Stimulated activated CD8-positive, alpha-beta memory T cell treated with anti-CD3 and anti-CD28 coated beads, Interleukin-15, amount 100 ng/mL, for 24 hours (primary cell): ENCODE results near the gene KISS1R.
A peak's percentile ranks its signal among the peaks of the same experiment; 100 is the strongest.
"Not testable (repeated sequence)": the region's sequence is repeated elsewhere in the genome, so short reads cannot be mapped to it uniquely, and the experiment has no call there.

ENCODE experiments used
- DNase-seq: peaks from one replicate; pipeline ENCODE4 v3.0.0-alpha.2; 2020; ENCODE audit warnings: low read depth

KISS1R gene

DNA sequence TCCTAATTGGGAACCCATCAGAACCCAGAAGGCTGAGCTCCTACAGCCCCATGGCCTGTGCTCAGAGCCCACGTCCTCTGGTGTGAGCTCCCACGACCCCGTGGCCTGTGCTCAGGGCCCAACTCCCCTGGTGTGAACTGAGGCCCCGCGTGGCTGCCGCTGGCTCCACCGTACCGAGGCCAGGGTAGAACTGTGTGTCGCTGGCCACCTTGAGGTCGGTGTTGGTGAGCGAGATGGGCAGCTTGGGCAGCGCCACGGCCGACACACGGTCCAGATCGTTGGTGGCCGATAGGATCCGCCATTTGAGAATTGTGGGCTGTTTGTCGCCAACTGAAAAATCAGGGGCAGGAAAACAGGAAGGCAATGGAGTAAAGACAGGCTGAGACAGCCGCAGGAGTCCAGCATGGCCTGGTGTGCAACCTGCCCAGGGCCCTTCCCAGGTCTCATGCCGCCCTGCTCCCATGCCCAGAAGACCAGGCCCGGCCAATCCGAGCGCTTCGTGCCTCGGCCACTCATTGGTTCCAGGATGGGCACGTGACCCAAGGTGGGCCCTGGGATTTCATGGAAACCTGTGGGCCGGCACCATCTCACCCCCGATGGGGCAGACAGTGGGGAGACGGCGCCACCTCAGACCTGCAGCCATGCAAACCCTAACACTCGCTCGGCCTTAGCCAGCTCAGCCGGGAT is 35.6 kb upstream of the KISS1R start:
- DNase-seq: no peak

GRCh38 chr19:882871-883497 is 34.1 kb upstream of the KISS1R start:
- no peak for DNase-seq

- DNase-seq: no peak
These were observed 33.4 kb upstream of the KISS1R start for GRCh38 chr19:883661-884211.

DNA sequence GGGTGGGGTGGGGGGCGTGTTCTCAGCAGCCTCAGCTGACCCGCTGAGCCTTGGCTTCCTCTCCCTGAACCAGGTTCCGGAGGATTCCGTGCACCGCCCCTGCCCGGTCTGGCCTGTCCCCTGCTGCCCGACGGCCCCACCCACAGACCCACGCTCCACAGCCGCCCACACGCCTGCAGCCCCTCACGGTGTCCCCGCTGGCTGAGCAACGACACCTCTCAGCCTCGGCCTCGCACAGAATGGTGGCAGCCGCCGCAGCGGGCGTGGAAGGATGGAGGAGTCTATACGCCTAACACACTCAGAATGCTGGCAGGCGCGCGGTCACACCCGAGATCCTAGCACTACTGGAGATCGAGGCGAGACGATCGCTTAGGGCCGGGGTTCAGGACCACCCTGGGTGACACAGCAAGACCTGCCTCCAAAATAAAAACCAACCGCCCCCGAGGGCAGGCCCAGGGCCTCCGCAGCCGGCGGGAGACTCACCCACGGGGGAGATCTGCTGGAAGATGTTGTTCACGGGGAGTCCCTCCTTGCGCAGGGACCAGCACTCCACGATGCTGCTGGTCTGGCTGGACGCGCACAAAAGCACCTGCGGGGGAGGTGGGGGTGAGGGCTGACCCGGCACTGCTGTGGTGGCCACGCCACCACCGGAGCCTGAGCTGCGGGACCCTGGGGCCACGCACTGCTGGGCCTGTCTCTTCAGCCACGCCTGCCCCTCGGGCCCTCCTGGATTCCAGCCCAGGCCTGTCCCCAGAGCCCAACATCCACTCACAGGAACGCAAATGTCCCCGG is 32.5 kb upstream of the KISS1R start:
- DNase-seq: no peak

GRCh38 chr19:885536-886224 is 31.5 kb upstream of the KISS1R start:
- no peak for DNase-seq

DNA sequence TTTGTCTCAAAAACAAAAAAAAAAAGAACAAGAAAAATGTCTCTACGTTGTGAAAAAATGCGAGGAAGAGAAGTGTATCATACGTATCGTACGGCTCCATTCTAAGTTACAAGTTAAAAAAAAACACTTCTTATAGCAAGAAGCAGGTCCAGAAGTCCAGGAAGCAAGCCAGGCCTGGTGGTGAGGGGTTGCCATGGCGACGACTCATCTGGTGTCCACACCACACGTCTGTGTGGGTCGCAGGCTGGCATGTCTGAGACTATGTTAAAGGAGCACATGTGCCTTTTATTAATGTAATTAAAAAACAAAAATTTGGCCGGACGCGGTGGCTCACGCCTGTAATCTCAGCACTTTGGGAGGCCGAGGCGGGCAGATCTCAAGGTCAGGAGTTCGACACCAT is 30.1 kb upstream of the KISS1R start:
- no peak for DNase-seq

GRCh38 chr19:887599-887998 is 29.5 kb upstream of the KISS1R start:
- DNase-seq: no peak

GRCh38 chr19:888581-889385 is 28.4 kb upstream of the KISS1R start:
- no peak for DNase-seq

- no peak for DNase-seq
These were observed 27.4 kb upstream of the KISS1R start for GRCh38 chr19:889662-890295.

DNA sequence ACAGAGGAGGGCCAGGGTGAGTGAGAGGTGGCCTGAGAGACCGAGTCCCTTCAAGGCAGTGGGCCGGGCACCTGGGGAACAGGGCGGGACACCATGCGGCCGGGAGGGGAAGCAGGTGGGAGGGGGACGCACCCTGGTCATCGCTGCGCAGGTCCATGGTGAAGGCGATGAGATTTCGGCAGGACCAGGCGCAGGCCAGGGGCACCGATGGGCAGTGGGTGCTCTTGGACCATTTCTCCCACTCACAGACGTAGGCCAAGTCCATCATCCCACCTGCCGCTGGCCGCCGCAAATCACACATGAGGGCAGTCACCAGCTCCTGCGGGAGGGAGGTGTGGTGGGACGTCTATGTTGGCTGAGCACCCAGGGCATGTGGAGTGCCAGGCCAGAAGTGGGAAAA is 26.3 kb upstream of the KISS1R start:
- no peak for DNase-seq

GRCh38 chr19:891421-892200 is 25.5 kb upstream of the KISS1R start:
- DNase-seq: not testable (repeated sequence)

DNA sequence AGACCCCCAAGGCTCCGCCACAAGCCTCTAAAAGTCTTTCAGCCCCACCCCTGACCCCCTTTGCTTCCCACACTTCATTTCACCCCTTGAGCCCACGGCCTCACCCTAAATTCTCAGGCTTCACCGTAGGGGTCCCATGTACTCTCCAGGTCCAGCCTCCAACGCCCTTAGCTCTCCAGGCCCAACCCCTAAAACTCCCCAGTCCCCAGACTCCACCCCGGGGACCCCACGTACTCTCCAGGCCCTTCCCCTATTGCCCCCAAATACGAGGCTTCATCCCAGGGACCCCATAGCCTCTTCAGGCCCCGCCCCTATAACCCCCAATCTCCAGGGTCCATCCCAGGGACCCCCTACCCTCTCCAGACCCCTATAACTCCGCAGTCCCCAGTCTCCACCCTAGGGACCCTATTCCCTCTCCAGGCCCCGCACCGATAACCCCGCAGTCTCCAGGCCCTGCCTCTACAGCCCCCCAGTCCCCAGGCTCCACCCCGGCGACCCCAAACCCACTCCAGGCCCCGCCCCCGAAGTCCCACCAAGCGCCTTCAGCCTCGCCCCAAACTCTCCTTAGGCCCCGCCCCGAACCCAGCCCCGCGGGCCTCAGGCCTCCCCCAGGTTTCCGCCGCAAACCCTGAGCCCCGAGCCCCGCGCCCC is 24.8 kb upstream of the KISS1R start:
- DNase-seq: no peak

DNA sequence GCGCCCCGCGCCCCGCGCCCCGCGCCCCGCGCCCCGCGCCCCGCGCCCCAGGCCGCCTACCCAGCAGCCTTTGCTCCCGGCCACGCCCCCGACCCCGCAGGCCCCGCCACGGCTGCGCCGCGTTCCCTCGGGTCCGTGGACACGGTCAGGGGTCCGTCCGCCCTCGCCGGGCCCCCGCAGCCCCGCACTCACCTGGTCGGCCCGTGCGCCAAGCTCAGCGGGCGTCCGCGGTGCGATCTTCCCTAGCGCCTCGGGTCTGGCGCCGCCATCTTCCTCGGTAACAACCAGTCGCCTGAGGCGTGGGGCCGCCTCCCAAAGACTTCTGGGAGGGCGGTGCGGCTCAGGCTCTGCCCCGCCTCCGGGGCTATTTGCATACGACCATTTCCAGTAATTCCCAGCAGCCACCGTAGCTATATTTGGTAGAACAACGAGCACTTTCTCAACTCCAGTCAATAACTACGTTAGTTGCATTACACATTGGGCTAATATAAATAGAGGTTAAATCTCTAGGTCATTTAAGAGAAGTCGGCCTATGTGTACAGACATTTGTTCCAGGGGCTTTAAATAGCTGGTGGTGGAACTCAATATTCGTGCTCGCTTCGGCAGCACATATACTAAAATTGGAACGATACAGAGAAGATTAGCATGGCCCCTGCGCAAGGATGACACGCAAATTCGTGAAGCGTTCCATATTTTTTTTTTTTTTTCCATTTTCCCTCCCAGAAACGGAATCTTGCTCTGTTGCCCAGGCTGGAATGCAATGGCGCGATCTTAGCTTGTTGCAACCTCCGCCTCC is 24.0 kb upstream of the KISS1R start, which contains the start of the genes MED16 and RNU6-9:
Gene MED16, minus strand, starts transcription at position 294 of the 796 bp plus-strand sequence. CDS start 2,056 bp downstream, outside the sequence.
Gene RNU6-9, plus strand, starts transcription at position 591 of the 796 bp plus-strand sequence.
- peak; percentile 53 for DNase-seq

- DNase-seq: no peak
These were observed 20.7 kb upstream of the KISS1R start for GRCh38 chr19:896434-896833.

DNA sequence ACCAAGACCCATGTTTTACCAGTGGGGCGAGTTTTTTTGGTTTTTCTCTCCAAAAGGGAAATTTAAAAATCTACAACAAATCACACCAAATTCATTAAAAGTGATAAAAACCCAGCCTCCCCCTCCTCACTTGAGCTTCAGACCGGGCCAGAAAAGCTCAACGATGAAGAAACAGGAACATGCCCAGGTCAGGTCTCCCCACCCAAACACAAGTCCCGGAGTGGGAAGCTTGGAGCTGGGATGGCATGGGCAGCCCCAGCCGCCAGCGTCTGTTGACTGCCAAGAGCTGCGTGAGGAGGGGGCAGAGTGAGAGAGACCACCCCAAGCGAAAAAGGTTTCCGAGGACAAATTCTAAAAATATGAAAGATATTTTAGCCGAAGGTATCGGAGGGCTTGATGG is 20.1 kb upstream of the KISS1R start:
- DNase-seq: no peak

DNA sequence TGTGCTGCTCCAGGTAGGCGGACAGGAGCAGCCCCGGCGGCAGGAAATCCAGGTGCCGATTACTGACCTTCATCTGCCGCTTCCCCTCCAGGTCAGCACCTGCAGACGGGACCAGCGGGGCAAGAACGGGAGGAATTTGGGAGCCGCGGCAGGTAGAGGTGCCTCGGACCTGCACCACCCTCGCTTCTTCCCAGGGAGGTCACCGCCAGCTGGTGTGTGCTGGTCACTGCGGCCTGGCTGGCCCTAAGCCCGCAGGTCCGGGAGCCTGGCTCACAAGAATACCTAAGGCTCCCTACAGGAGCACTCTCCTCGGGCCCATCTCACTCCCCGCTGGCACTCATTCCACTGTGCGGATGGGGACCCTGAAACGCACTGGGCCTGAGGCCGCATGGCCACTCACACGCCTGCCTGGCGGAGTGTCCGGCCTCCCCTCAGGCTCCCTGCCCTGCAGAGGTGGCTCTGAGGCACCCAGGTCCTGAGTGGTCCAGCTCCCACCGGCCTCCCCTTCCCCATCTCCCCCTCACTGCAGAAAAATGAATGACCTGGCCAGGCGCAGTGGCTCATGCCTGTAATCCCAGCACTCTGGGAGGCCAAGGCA is 19.6 kb upstream of the KISS1R start:
- no peak for DNase-seq

- DNase-seq: no peak
These were observed 18.5 kb upstream of the KISS1R start for GRCh38 chr19:898663-899062.
